RWPE2 (cell line): Measurements from ENCODE around the gene WNT8A.
A peak's percentile ranks its signal among the peaks of the same experiment; 100 is the strongest.

ENCODE experiments used
- ATAC-seq: fragments of 200-7000 bp; cut with Tn5 transposase; 3 replicates; pipeline ENCODE4 v1.9.1; 2021; ENCODE audit warnings: low read depth
- DNase-seq: peaks from one replicate; pipeline ENCODE4 v3.0.0-alpha.2; 2020; ENCODE audit warnings: low spot score
- H3K27ac ChIP-seq: fragments of 450-650 bp; 2 replicates; pipeline ENCODE4 v1.5.1; 2017; ENCODE audit warnings: mild to moderate bottlenecking; ENCODE audit not compliant: poor library complexity, severe bottlenecking
- H3K27me3 ChIP-seq: fragments of 250-450 bp; sonication (Bioruptor Pico); 2 replicates; pipeline ENCODE4 v1.5.1; 2021; ENCODE audit warnings: mild to moderate bottlenecking, moderate library complexity; ENCODE audit not compliant: insufficient read depth, poor library complexity, severe bottlenecking
- H3K36me3 ChIP-seq: fragments of 250-450 bp; sonication (Bioruptor Pico); 2 replicates; pipeline ENCODE4 v1.5.1; 2020; ENCODE audit warnings: low read depth, mild to moderate bottlenecking, moderate library complexity
- H3K4me1 ChIP-seq: fragments of 250-450 bp; sonication (Bioruptor Pico); 2 replicates; pipeline ENCODE4 v1.5.1; 2021; ENCODE audit warnings: mild to moderate bottlenecking, moderate library complexity; ENCODE audit not compliant: insufficient read depth, poor library complexity, severe bottlenecking
- H3K4me3 ChIP-seq: fragments of 250-450 bp; sonication (Bioruptor Pico); 2 replicates; pipeline ENCODE4 v1.5.1; 2021; ENCODE audit warnings: mild to moderate bottlenecking, moderate library complexity; ENCODE audit not compliant: severe bottlenecking
- H3K9me3 ChIP-seq: fragments of 250-450 bp; sonication (Bioruptor Pico); 2 replicates; pipeline ENCODE4 v1.5.1; 2021; ENCODE audit warnings: mild to moderate bottlenecking, moderate library complexity; ENCODE audit not compliant: severe bottlenecking
- CTCF ChIP-seq: fragments of 450-650 bp; IDR thresholded peaks from one replicate; pipeline ENCODE4 v1.5.1; 2017; ENCODE audit warnings: mild to moderate bottlenecking, moderate library complexity; ENCODE audit not compliant: poor library complexity, severe bottlenecking

WNT8A gene

DNA sequence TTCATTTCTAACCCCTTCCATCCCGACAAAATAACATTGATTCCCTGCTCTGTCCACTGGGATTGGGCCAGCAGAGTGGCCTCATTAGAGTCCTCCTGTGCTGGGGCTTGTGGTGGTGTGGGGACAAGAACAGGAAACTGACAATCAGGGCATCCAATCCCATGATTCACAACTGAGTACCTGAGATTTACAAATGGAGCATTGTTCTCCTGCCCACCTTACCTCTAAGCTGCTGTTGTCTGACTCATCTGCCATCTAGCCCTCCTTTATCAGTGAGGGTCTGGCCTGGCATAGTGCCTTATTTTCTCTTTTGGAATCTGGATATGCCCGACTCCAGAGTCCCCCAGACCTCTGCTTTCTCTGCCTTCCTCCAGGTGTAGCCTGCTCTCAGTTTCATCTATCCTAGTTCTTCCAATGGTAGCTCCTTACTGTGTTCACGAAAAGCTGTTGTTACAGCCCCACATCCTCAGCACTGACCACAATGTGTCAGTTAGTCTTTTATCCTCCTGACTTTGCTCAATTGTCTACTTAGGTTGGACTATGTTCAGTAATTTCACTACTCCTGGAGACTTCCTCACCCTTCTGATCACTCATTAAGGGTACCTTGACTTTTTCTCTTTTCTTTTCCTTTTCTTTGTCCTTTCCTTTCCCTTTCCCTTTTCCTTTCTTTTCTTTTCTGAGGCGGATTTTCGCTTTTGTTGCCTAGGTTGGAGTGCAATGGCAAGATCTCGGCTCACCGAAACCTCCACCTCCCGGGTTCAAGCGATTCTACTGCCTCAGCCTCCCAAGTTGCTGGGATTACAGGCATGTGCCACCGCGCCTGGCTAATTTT is 13.4 kb downstream of the WNT8A start:
- no peak for TF ChIP-seq CTCF
- ATAC-seq = peak; percentile 42; the same call in 1 of the 3 replicates
- no peaks in the 10 kb centered on the region for H3K4me1 ChIP-seq
- H3K36me3 ChIP-seq = no peaks in the 10 kb centered on the region
- no peaks in the 10 kb centered on the region for H3K27me3 ChIP-seq
- H3K4me3 ChIP-seq = no peak overlapping the region
- DNase-seq = no peak
- no peaks in the 10 kb centered on the region for H3K9me3 ChIP-seq
- no peak overlapping the region for H3K27ac ChIP-seq

DNA sequence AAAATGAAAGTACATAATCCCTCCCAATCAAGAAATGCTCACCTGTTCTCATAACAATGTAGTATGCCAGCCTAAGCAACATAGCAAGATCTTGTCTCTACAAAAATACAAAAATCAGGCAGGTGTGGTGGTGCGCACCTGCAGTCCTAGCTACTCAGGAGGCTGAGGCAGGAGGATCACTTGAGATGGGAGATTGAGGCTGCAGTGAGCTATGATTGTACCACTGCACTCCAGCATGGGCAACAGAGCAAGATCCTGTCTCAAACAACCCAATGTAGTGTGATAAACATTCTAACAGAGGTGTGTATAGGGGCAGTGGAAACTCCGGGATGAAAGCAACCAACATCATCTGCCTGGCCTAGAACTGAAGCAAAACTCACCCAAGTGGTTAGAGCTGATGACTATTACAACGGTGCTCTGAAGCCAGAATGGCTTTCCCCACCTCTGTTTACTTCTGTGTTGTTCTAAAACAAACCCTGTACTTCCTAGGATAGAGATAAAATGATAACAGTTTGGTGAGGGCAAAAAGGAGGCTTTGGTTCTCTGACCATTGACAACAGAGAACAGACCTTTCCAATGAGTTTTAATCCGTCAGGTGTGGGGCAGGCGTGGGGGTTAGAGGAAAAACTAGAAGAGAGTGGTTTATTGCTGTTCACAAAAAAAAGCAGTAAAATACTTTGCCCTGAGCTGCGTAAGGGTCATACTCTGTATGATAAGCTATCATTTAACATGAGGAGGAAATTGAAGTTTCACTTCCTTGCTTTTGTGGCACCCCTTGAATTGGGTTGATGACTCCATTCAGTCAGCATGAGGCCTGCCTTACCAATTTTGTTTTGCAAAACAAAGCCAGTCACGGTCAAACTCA is 18.9 kb downstream of the WNT8A start:
- Histone ChIP-seq H3K4me3 (no peak overlapping the region), H3K4me1 (no peaks in the 10 kb centered on the region), H3K36me3 (no peaks in the 10 kb centered on the region), H3K27me3 (no peaks in the 10 kb centered on the region), H3K27ac (no peak overlapping the region), H3K9me3 (no peaks in the 10 kb centered on the region)
- TF ChIP-seq CTCF = no peak
- no peak for DNase-seq
- no peak for ATAC-seq

- H3K9me3 ChIP-seq = no peaks in the 10 kb centered on the region
- no peak for DNase-seq
- ATAC-seq = no peak
- no peaks in the 10 kb centered on the region for H3K36me3 ChIP-seq
- H3K4me3 ChIP-seq = no peak overlapping the region
- no peaks in the 10 kb centered on the region for H3K4me1 ChIP-seq
- no peaks in the 10 kb centered on the region for H3K27me3 ChIP-seq
- H3K27ac ChIP-seq = no peak overlapping the region
- TF ChIP-seq CTCF = no peak
Measured at GRCh38 chr5:138103319-138103637, 19.4 kb downstream of the WNT8A start.

- no peaks in the 10 kb centered on the region for H3K9me3 ChIP-seq
- H3K36me3 ChIP-seq = no peaks in the 10 kb centered on the region
- no peak for TF ChIP-seq CTCF
- H3K27ac ChIP-seq = no peak overlapping the region
- H3K4me3 ChIP-seq = no peak overlapping the region
- no peaks in the 10 kb centered on the region for H3K4me1 ChIP-seq
- H3K27me3 ChIP-seq = no peaks in the 10 kb centered on the region
- DNase-seq (no peak), ATAC-seq (no peak)
Measured at GRCh38 chr5:138105709-138106108, 21.9 kb downstream of the WNT8A start.
